C4-2B (cell line): ENCODE results near the gene KRTAP10-10.

Experiments
- ZFX ChIP-seq: fragments of 450-650 bp; IDR thresholded peaks from 2 replicates; pipeline ENCODE4 v1.6.1; 2017
- TF ChIP-seq, protein P1 (sequence below): fragments of 450-650 bp; conservative IDR thresholded peaks from 2 replicates; pipeline ENCODE4 v1.5.1; 2017; ENCODE audit warnings: mild to moderate bottlenecking

- TF ChIP-seq, protein P1, sequence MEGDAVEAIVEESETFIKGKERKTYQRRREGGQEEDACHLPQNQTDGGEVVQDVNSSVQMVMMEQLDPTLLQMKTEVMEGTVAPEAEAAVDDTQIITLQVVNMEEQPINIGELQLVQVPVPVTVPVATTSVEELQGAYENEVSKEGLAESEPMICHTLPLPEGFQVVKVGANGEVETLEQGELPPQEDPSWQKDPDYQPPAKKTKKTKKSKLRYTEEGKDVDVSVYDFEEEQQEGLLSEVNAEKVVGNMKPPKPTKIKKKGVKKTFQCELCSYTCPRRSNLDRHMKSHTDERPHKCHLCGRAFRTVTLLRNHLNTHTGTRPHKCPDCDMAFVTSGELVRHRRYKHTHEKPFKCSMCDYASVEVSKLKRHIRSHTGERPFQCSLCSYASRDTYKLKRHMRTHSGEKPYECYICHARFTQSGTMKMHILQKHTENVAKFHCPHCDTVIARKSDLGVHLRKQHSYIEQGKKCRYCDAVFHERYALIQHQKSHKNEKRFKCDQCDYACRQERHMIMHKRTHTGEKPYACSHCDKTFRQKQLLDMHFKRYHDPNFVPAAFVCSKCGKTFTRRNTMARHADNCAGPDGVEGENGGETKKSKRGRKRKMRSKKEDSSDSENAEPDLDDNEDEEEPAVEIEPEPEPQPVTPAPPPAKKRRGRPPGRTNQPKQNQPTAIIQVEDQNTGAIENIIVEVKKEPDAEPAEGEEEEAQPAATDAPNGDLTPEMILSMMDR: no peak
- no peak for TF ChIP-seq ZFX
Observed at GRCh38 chr21:44626673-44627143, 10.4 kb upstream of the KRTAP10-10 start, which contains the start of gene KRTAP10-9.
